ENCODE data around the gene CDH22.

DNA sequence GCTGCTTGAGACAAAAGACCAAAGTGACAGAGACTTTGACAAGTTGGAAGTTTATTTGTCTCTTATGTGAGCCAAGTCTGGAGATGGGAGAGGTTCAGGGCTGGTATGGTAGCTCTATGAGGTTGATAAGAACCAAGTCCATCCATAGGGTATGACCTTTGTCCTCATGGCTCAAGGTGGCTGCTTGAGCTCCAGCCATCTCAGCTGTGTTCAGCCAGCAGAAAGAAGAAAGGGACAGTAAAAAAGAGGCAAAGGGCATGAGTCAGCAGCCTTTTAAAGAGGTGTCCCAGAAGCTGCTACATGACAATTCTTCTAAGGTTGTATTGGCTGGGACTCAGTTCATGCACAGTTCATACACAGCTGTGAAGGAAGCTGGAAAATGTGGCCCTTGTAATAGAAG, 141.2 kb downstream of the CDH22 start:
- TF ChIP-seq, protein P1, sequence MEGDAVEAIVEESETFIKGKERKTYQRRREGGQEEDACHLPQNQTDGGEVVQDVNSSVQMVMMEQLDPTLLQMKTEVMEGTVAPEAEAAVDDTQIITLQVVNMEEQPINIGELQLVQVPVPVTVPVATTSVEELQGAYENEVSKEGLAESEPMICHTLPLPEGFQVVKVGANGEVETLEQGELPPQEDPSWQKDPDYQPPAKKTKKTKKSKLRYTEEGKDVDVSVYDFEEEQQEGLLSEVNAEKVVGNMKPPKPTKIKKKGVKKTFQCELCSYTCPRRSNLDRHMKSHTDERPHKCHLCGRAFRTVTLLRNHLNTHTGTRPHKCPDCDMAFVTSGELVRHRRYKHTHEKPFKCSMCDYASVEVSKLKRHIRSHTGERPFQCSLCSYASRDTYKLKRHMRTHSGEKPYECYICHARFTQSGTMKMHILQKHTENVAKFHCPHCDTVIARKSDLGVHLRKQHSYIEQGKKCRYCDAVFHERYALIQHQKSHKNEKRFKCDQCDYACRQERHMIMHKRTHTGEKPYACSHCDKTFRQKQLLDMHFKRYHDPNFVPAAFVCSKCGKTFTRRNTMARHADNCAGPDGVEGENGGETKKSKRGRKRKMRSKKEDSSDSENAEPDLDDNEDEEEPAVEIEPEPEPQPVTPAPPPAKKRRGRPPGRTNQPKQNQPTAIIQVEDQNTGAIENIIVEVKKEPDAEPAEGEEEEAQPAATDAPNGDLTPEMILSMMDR (IDR thresholded peaks at IDR 0.05): no peak
- TF ChIP-seq POLR2A (IDR thresholded peaks at IDR 0.05): no peak

Data from right lobe of liver (tissue), 4 donors.